Activated CD8-positive, alpha-beta T cell treated with anti-CD3 and anti-CD28 coated beads, Interleukin-2, amount 10 ng/mL, durations not matched to agents 7 days and 5 days (primary cell): ENCODE measurements around the gene ZSWIM4. TPM values are rescaled to one million over a fixed set of nuclear protein-coding genes. Genes with fewer than 3 reads are reported as not detected.
A peak's percentile ranks its signal among the peaks of the same experiment; 100 is the strongest.

ENCODE experiments used
- ATAC-seq: fragments of 150-1000 bp; cut with Tn5 transposase; one replicate; pipeline ENCODE4 v1.10.0; 2021; ENCODE audit warnings: moderate library complexity
- CTCF ChIA-PET: fragments of 350-600 bp; sonication (Branson Sonifier 250); formaldehyde crosslinking; loops from one replicate; lab custom pipeline; 2021; ENCODE audit warnings: antibody characterized with exemption; lab: Charles Lee
- POLR2A ChIA-PET: fragments of 350-600 bp; sonication (Branson Sonifier 250); formaldehyde crosslinking; loops from one replicate; lab custom pipeline; 2021; ENCODE audit warnings: antibody characterized with exemption; lab: Charles Lee
- DNase-seq: peaks from one replicate; pipeline ENCODE4 v3.0.0-alpha.2; 2020
- H3K27ac Mint-ChIP-seq: one replicate; pipeline ENCODE4 v1.8.0; 2021; ENCODE audit warnings: mild to moderate bottlenecking, mixed read lengths
- H3K27me3 Mint-ChIP-seq: one replicate; pipeline ENCODE4 v1.8.0; 2021; ENCODE audit warnings: low read depth, mixed read lengths
- H3K36me3 Mint-ChIP-seq: one replicate; pipeline ENCODE4 v1.8.0; 2021; ENCODE audit warnings: low read depth, mixed read lengths
- H3K4me1 Mint-ChIP-seq: one replicate; pipeline ENCODE4 v1.8.0; 2021; ENCODE audit warnings: low read depth, mixed read lengths
- H3K4me3 Mint-ChIP-seq: one replicate; pipeline ENCODE4 v1.8.0; 2021; ENCODE audit warnings: mild to moderate bottlenecking, mixed read lengths
- H3K9me3 Mint-ChIP-seq: one replicate; pipeline ENCODE4 v1.8.0; 2022; ENCODE audit warnings: mixed read lengths; ENCODE audit not compliant: insufficient read depth
- microRNA-seq: library from miRNA; unstranded; fragments of <30 nt; microRNA quantifications from one replicate; pipeline ENCODE4 v1.2.0, GENCODE V29; 2022
- total RNA-seq, 2 experiments: library from RNA; stranded (reverse); gene quantifications; one replicate each; pipeline ENCODE4 v1.2.3, GENCODE V29; 2021

ZSWIM4 gene
- total RNA-seq, 2 experiments from 2014 or later, result 8.4 to 9.5 TPM

DNA sequence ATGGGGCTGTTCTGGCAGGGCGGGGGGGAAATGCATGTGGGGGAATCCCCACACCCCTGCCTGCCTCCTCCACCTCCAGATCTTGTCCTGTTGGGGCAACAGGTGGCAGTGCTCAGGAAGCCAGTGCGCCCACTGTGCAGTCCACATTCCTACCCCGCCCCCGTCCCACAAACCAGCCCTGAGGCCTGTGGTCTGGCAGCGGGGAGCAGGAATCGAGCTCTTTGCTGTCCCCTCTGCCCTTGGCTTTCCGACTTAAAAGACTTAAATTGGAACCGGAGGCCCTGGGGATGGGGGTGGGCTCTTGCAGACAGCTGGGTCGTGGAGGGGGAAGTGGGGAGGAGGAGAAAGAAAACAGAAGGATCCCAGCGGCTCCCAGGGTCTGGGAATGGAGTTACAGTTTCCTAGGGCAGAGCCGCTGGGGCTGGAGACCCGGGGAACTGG is 86.0 kb downstream of the ZSWIM4 start:
- Mint-ChIP-seq H3K4me1 (peaks cover 55% of the 10 kb centered on the region), H3K9me3 (no peaks in the 10 kb centered on the region), H3K27ac (peak overlapping the region; percentile 81), H3K36me3 (no peaks in the 10 kb centered on the region), H3K27me3 (peaks cover 4% of the 10 kb centered on the region), H3K4me3 (peak overlapping the region; percentile 48)
- ATAC-seq (no peak), DNase-seq (peak; percentile 45)
- ChIA-PET CTCF (interaction anchor here (0.6 to 5.7 kb wide), 26 partner anchors 10 to 255 kb away, joined by 3 to 67 read pairs (median 4); partner anchors contain the start of genes ASF1B, IL27RA, MISP3 and ZSWIM4), POLR2A (interaction anchor here (0.8 to 1.8 kb wide), 4 partner anchors 34 to 255 kb away, joined by 4 to 8 read pairs (median 5); partner anchors contain the start of genes ASF1B and IL27RA)

Small RNA genes lying within 50 kb of the gene (microRNA-seq; reads per million reads assigned to microRNA genes)
- gene MIR181C (639 reads per million, percentile 80 among the genes with 10 or more reads in this experiment), gene MIR181D (627 reads per million, percentile 79 among the genes with 10 or more reads in this experiment)

Other genes with a start within 250 kb of the ZSWIM4 start
- 10 to 100 TPM; 47.8 to 50.6 TPM for gene MRI1, start 30.9 kb upstream of the ZSWIM4 start, total RNA-seq
- 100 to 1,000 TPM; 112 to 114 TPM for gene C19orf53, start 21.0 kb upstream of the ZSWIM4 start, total RNA-seq
- under 1 TPM; 0.60 to 0.90 TPM for gene NANOS3, start 81.7 kb downstream of the ZSWIM4 start, total RNA-seq
- gene BRME1, start 110.7 kb downstream of the ZSWIM4 start, total RNA-seq, result 1 to 10 TPM; 4.2 to 5.0 TPM
- gene CC2D1A, start 110.8 kb downstream of the ZSWIM4 start, total RNA-seq, result 10 to 100 TPM; 27.8 to 28.9 TPM
- gene PODNL1, start 143.0 kb downstream of the ZSWIM4 start, total RNA-seq, result 1 to 10 TPM in 1 of 2 experiments, under 1 TPM in 1; 0.11 to 1.3 TPM
- 100 to 1,000 TPM in 1 of 2 experiments, 10 to 100 TPM in 1; 90.1 to 104 TPM for gene DCAF15, start 157.1 kb downstream of the ZSWIM4 start, total RNA-seq
- gene RFX1, start 210.9 kb downstream of the ZSWIM4 start, total RNA-seq, result 10 to 100 TPM; 15.9 to 17.7 TPM
- not detected for gene RLN3, start 232.7 kb downstream of the ZSWIM4 start, total RNA-seq
- 10 to 100 TPM; 39.7 to 39.8 TPM for gene IL27RA, start 236.3 kb downstream of the ZSWIM4 start, total RNA-seq